ENCODE measurements around the gene ADARB1.

The ADARB1 gene

DNA sequence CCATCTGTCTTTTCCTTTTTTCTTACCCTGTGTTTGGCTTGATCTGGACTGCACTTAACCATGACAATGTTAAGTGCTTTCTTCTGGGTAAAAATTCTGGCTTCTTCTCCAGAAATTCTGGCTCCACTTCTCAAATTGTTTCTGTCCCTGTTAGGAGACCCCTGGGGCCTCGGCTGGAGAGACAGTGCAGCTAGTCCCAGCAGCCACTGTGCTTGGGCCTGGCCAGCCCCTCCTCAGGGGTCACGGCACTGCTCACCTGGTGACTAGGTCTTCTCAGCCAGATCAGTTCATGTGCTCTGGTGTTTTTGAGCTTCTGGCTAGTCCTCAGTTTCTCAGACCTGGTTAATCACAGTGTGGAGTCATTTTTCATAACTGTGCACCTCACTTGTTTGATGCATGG is 72.4 kb downstream of the ADARB1 start:
- Histone ChIP-seq H3K27me3 (replicated peaks; ENCODE audit: control insufficient read depth, insufficient read depth, low read length) (peaks cover 5% of the 10 kb centered on the region), H3K4me3 (replicated peaks; ENCODE audit: low read depth, low read length) (no peak overlapping the region), H3K36me3 (ENCODE audit: control insufficient read depth, insufficient read depth, low read length) (no peaks in the 10 kb centered on the region)
- DNase-seq (ENCODE audit: extremely low read depth, insufficient read length) = no peak
- TF ChIP-seq, protein P1, sequence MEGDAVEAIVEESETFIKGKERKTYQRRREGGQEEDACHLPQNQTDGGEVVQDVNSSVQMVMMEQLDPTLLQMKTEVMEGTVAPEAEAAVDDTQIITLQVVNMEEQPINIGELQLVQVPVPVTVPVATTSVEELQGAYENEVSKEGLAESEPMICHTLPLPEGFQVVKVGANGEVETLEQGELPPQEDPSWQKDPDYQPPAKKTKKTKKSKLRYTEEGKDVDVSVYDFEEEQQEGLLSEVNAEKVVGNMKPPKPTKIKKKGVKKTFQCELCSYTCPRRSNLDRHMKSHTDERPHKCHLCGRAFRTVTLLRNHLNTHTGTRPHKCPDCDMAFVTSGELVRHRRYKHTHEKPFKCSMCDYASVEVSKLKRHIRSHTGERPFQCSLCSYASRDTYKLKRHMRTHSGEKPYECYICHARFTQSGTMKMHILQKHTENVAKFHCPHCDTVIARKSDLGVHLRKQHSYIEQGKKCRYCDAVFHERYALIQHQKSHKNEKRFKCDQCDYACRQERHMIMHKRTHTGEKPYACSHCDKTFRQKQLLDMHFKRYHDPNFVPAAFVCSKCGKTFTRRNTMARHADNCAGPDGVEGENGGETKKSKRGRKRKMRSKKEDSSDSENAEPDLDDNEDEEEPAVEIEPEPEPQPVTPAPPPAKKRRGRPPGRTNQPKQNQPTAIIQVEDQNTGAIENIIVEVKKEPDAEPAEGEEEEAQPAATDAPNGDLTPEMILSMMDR (IDR thresholded peaks at IDR 0.05; ENCODE audit: insufficient read depth, low read length, poor library complexity, severe bottlenecking) = no peak

DNA sequence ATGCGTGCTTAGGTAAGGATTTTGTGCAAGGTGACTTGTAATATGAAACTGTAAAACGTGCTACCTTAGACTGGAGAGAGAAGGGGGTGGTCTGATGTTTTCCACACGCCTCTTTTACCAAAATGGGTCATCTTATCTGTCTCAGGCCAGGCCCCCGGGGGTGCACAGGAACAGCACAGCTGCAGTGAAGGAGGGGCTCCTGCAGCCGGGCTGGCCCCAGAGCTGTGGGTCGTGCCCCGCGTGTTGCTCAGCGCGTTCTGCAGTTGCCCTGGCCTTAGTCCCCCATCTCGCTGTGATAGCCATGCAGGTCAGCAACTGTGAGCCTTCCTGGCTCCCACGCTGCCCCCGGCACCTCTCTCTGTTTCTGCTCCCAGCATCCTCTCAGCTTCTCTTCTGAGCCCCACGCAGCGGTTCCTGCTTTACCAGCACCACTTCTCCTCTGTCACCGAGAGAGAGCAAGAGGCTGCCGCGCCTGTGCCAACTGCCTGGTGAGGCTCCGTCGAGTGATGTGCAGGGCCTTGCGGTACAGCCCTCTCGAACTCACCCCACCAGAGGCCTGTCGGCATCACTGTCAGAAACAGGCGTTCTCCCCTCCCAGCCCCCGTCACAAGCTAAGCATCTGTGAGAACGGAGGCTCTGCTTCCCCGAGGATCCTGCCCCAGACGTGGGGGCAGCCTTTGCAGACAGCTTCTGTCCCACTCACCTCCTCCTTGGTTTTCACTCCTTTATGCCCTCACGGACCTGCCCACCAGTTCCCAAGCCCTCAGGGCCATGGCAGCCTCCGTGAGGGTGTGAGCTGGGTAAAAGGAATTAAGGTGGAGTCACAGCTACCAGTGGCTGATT is 73.3 kb downstream of the ADARB1 start:
- Histone ChIP-seq H3K36me3 (ENCODE audit: control insufficient read depth, insufficient read depth, low read length) (no peaks in the 10 kb centered on the region), H3K4me3 (replicated peaks; ENCODE audit: low read depth, low read length) (no peak overlapping the region), H3K27me3 (replicated peaks; ENCODE audit: control insufficient read depth, insufficient read depth, low read length) (peaks cover 5% of the 10 kb centered on the region)
- TF ChIP-seq, protein P1 (IDR thresholded peaks at IDR 0.05; ENCODE audit: insufficient read depth, low read length, poor library complexity, severe bottlenecking) = no peak
- DNase-seq (ENCODE audit: extremely low read depth, insufficient read length) = no peak

DNA sequence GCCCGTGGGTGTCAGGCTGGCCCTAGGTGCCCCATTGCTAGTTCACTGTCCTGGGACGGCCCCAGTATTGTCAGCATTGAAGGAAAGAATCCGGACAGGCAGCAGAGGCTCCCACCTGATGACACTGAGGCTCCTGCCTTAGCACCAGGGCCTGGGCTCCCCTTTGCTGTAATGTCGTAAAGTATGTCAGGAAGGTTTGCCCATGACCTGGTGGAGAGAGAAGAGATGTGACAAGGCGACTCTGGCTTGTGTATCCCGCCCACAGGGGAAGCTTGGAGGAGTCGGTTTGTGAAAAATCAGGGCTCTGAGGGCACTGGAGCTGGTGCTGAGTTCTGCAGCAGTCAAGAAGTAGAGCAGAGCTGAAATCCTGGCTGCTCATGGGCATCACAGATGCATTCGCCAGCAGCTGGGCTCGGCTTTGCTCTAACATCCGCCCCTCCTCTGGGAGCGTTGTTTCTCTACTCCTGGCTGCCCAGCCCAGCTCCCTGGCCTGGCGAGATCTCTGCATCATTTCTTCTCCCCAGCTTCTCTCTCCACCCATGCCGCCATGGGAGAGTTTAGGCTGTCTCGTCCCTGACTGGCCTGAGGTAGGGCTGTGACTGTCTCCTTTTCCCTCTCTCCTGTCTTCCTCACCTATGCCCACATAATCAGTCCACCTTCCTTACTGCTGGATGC is 74.1 kb downstream of the ADARB1 start:
- DNase-seq (ENCODE audit: extremely low read depth, insufficient read length) = no peak
- Histone ChIP-seq H3K27me3 (replicated peaks; ENCODE audit: control insufficient read depth, insufficient read depth, low read length) (peaks cover 2% of the 10 kb centered on the region), H3K36me3 (ENCODE audit: control insufficient read depth, insufficient read depth, low read length) (no peaks in the 10 kb centered on the region), H3K4me3 (replicated peaks; ENCODE audit: low read depth, low read length) (no peak overlapping the region)
- TF ChIP-seq, protein P1 (IDR thresholded peaks at IDR 0.05; ENCODE audit: insufficient read depth, low read length, poor library complexity, severe bottlenecking) = no peak

DNA sequence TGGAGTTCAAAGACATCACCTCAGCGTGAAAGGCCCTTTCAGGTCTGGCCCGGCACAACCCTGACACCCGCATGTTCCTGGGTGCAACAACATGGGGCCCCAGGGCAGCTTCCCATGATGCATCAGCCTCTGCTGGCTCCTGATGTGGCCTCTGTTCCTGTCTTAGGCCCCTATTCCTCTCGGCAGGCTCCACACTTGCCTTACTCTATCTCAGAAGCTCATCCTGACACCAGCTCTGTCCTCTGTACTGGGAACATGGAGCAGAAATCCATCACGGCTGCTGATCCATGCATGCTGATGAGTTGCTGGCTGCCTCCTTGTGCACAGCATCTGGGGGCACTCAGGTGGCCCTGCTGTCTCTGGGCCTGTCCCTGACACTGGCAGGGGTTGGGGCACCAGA is 74.6 kb downstream of the ADARB1 start:
- H3K4me3 ChIP-seq (replicated peaks; ENCODE audit: low read depth, low read length) = no peak overlapping the region
- TF ChIP-seq, protein P1 (IDR thresholded peaks at IDR 0.05; ENCODE audit: insufficient read depth, low read length, poor library complexity, severe bottlenecking) = no peak
- peaks cover 2% of the 10 kb centered on the region for H3K27me3 ChIP-seq (replicated peaks; ENCODE audit: control insufficient read depth, insufficient read depth, low read length)
- H3K36me3 ChIP-seq (ENCODE audit: control insufficient read depth, insufficient read depth, low read length) = no peaks in the 10 kb centered on the region
- DNase-seq (ENCODE audit: extremely low read depth, insufficient read length) = no peak

DNA sequence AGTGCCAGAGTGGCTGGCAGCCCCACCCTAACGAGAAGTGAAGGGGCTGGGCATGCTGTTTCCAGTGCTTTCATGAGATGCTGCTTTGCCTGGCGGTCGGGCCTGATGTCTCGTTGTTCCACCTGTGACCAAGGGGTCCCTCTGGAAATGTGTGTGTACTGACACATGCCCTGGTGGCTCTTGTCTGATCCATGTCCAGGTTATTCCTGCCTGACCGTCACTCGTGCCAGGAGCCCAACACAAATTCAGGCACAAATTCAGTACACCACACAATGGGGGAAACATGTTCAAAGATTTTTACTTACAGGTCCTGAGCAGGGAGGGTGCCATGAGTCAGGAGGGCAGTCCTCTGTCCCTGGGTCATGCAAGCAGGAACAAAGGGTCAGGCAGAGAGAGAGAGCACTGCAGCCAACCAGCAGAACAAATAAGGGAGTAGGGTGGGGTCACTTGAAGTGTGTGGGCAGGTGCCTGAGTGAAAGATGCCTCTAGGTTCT is 76.3 kb downstream of the ADARB1 start:
- TF ChIP-seq, protein P1 (IDR thresholded peaks at IDR 0.05; ENCODE audit: insufficient read depth, low read length, poor library complexity, severe bottlenecking) = no peak
- Histone ChIP-seq H3K36me3 (ENCODE audit: control insufficient read depth, insufficient read depth, low read length) (no peaks in the 10 kb centered on the region), H3K4me3 (replicated peaks; ENCODE audit: low read depth, low read length) (no peak overlapping the region), H3K27me3 (replicated peaks; ENCODE audit: control insufficient read depth, insufficient read depth, low read length) (peaks cover 2% of the 10 kb centered on the region)
- no peak for DNase-seq (ENCODE audit: extremely low read depth, insufficient read length)
